ENCODE results near the gene CDC5L. TPM values are rescaled to one million over a fixed set of nuclear protein-coding genes. Genes with fewer than 3 reads are reported as not detected.

CDC5L gene
- total and polyA plus RNA-seq, 3 donors from 2014 or later: 19.7 to 20.5 (median 20.3) TPM

DNA sequence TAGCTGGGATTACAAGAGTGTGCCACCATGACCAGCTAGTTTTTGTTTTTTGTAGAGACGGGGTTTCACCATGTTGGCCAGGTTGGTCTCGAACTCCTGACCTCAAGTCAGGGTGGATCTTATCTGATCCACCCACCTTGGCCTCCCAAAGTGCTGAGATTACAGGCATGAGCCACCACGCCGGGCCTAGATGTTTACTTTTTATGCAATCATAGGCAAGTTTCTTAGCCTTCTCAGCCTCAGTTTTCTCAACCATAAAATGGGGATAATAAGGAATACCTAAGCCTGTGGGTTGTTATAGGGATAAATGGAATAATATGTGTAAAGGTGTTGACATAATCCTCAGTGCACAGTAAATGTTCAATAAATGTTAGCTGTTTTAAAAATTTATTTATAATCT lies 35.2 kb upstream of the CDC5L start:
- no peaks in the 10 kb centered on the region for H3K27me3 ChIP-seq
- H3K27ac ChIP-seq: no peak overlapping the region
- no peaks in the 10 kb centered on the region for H3K4me1 ChIP-seq
- intact Hi-C loops (cut with DNase I; ENCODE audit: low total_unique reads): no loop called here
- no peak for DNase-seq
- H3K36me3 ChIP-seq (ENCODE audit: low read depth, missing control alignments): no peaks in the 10 kb centered on the region
- WGBS, 2 donors: 93 to 96% methylated on average over 4 of the region's 4 CpGs
- no peak overlapping the region for H3K4me3 ChIP-seq
- H3K9me3 ChIP-seq: no peaks in the 10 kb centered on the region
- TF ChIP-seq, protein P1, sequence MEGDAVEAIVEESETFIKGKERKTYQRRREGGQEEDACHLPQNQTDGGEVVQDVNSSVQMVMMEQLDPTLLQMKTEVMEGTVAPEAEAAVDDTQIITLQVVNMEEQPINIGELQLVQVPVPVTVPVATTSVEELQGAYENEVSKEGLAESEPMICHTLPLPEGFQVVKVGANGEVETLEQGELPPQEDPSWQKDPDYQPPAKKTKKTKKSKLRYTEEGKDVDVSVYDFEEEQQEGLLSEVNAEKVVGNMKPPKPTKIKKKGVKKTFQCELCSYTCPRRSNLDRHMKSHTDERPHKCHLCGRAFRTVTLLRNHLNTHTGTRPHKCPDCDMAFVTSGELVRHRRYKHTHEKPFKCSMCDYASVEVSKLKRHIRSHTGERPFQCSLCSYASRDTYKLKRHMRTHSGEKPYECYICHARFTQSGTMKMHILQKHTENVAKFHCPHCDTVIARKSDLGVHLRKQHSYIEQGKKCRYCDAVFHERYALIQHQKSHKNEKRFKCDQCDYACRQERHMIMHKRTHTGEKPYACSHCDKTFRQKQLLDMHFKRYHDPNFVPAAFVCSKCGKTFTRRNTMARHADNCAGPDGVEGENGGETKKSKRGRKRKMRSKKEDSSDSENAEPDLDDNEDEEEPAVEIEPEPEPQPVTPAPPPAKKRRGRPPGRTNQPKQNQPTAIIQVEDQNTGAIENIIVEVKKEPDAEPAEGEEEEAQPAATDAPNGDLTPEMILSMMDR (IDR thresholded peaks at IDR 0.05): no peak
- TF ChIP-seq POLR2A (IDR thresholded peaks at IDR 0.05): no peak

DNA sequence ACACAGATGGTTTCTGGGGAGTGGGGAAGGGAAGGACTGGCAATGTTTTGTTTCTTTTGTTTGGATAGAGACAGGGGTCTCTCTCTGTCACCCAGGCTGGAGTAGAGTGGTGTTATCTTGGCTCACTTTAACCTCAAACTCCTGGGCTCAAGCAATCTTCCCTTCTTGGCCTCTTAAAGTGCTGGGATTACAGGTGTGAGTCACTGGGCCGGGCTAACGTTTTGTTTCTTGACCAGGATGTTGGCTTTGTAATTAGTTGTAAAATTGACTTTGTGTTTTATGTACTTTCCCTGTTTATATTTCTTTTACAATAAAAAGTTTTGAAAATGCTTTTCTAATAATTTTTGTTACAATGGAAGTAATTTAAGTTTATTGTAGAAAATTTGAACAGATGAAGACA lies 34.2 kb upstream of the CDC5L start:
- TF ChIP-seq, protein P1 (IDR thresholded peaks at IDR 0.05): no peak
- TF ChIP-seq POLR2A (IDR thresholded peaks at IDR 0.05): no peak
- H3K36me3 ChIP-seq (ENCODE audit: low read depth, missing control alignments): no peaks in the 10 kb centered on the region
- H3K4me3 ChIP-seq: no peak overlapping the region
- H3K27ac ChIP-seq: no peak overlapping the region
- H3K4me1 ChIP-seq: no peaks in the 10 kb centered on the region
- WGBS, 2 donors: 82 to 85% methylated on average over 2 of the region's 2 CpGs
- intact Hi-C loops (cut with DNase I; ENCODE audit: low total_unique reads): no loop called here
- no peak for DNase-seq
- no peaks in the 10 kb centered on the region for H3K9me3 ChIP-seq
- no peaks in the 10 kb centered on the region for H3K27me3 ChIP-seq

DNA sequence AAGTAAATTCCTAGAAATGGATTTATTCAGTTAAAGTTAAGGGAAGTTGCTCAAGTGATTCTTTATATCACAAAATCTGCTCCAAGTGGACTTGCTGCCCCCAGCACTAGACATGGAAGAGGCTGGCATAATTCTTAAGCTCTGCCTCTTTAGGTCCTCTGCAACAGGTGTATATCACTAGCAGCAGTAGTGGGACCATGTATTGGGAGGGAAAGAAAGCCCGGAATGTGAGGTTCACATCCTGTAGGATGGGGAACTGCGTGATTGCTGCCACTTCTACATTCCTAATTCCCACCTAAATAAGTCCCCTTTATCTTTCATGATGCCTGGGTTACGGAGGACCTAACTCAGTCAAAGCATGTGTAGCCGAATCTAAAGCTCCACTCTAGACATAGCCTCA lies 31.9 kb upstream of the CDC5L start:
- 70 to 82% methylated on average over 4 of the region's 4 CpGs for WGBS, 2 donors
- H3K9me3 ChIP-seq: no peaks in the 10 kb centered on the region
- H3K4me1 ChIP-seq: no peaks in the 10 kb centered on the region
- H3K4me3 ChIP-seq: no peak overlapping the region
- H3K36me3 ChIP-seq (ENCODE audit: low read depth, missing control alignments): no peaks in the 10 kb centered on the region
- TF ChIP-seq, protein P1 (IDR thresholded peaks at IDR 0.05): no peak
- TF ChIP-seq POLR2A (IDR thresholded peaks at IDR 0.05): no peak
- H3K27me3 ChIP-seq: no peaks in the 10 kb centered on the region
- no peak overlapping the region for H3K27ac ChIP-seq
- intact Hi-C loops (cut with DNase I; ENCODE audit: low total_unique reads): no loop called here
- DNase-seq: no peak

DNA sequence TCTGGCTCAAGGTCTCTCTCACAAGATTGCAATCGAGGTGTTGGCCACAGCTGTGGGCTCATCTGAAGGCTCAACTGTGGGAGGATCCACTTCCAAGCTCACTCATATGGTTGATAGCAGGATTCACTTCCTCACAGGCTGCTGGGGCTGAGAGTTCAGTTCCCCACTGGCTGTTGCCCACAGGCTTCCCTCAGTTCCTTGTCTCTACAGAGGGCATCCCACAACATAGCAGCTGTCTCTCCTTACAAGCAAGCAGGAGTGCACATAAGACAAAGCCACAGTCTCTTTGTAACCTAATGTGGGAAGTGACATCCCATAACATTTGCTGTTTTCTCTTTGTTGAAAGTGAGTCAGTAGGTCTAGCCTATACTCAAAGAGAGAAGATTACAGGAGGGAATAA lies 31.0 kb upstream of the CDC5L start:
- TF ChIP-seq POLR2A (IDR thresholded peaks at IDR 0.05): no peak
- TF ChIP-seq, protein P1 (IDR thresholded peaks at IDR 0.05): no peak
- 29 to 64% methylated on average over 1 of the region's 1 CpG for WGBS, 2 donors
- intact Hi-C loops (cut with DNase I; ENCODE audit: low total_unique reads): no loop called here

DNA sequence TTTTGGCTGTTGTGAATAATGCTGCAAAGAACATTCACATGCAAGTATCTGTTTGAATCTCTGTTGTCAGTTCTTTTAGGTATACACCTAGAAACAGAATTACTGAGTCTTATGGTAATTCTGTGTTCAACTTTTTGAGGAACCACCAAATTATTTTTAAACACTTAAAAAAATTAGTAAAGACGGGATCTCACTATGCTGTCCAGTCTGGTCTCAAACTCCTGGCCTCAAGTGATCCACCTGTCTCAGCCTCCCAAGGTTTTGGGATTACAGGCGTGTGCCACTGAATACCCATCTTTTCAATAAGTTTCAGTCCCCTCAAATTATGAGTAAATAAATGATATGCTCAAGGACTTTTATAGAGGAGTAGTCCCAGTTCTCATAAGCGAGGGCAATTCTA lies 27.5 kb upstream of the CDC5L start:
- no peak for DNase-seq
- TF ChIP-seq, protein P1 (IDR thresholded peaks at IDR 0.05): no peak
- TF ChIP-seq POLR2A (IDR thresholded peaks at IDR 0.05): no peak
- intact Hi-C loops (cut with DNase I; ENCODE audit: low total_unique reads): no loop called here
- H3K9me3 ChIP-seq: no peaks in the 10 kb centered on the region
- H3K27ac ChIP-seq: no peak overlapping the region
- H3K4me3 ChIP-seq: no peak overlapping the region
- H3K36me3 ChIP-seq (ENCODE audit: low read depth, missing control alignments): no peaks in the 10 kb centered on the region
- no peaks in the 10 kb centered on the region for H3K27me3 ChIP-seq
- 78 to 81% methylated on average over 3 of the region's 3 CpGs for WGBS, 2 donors
- no peaks in the 10 kb centered on the region for H3K4me1 ChIP-seq

More for the DNA sequence above, 31.0 kb upstream of the CDC5L start:
- Histone ChIP-seq H3K27me3 (no peaks in the 10 kb centered on the region), H3K4me1 (no peaks in the 10 kb centered on the region), H3K27ac (no peak overlapping the region), H3K9me3 (no peaks in the 10 kb centered on the region), H3K4me3 (no peak overlapping the region), H3K36me3 (ENCODE audit: low read depth, missing control alignments) (no peaks in the 10 kb centered on the region)
- DNase-seq: no peak
